DOHH2 (cell line): ENCODE measurements around the gene ALOXE3.

Source experiments
- EZH2phosphoT487 ChIP-seq: fragments of 200-600 bp; sonication (generic); IDR thresholded peaks from 2 replicates; pipeline ENCODE4 v1.6.1; 2017; ENCODE audit warnings: borderline replicate concordance, mild to moderate bottlenecking, antibody characterized with exemption, low read length, moderate library complexity, mixed read lengths
- TF ChIP-seq, protein P1 (sequence below): fragments of 200-600 bp; sonication (generic); IDR thresholded peaks from one replicate; pipeline ENCODE4 v1.5.1; 2014; ENCODE audit warnings: antibody characterized with exemption, mild to moderate bottlenecking, low read depth, low read length; ENCODE audit not compliant: poor library complexity, severe bottlenecking

DNA sequence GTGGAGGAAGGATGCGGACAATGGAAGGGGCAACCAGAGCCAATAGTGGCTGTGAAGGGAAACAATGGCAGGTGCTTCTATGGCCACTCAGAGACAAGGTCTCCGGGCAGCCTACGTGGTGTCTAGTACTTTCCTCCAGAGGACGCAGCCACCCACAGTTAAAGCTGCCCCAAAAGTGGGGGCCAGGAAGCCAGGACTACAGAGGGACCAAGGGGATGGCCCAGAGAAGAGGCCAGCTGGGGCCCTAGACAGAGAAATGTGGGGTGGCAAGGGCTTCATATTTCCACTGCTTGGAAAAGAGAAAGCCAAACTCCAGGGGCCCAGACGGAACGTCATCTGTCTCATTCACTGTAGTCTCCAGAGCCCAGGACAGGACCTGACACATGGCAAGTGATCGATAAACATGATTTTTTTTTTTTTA lies 34.7 kb upstream of the ALOXE3 start:
- no peak for TF ChIP-seq EZH2phosphoT487
- TF ChIP-seq, protein P1, sequence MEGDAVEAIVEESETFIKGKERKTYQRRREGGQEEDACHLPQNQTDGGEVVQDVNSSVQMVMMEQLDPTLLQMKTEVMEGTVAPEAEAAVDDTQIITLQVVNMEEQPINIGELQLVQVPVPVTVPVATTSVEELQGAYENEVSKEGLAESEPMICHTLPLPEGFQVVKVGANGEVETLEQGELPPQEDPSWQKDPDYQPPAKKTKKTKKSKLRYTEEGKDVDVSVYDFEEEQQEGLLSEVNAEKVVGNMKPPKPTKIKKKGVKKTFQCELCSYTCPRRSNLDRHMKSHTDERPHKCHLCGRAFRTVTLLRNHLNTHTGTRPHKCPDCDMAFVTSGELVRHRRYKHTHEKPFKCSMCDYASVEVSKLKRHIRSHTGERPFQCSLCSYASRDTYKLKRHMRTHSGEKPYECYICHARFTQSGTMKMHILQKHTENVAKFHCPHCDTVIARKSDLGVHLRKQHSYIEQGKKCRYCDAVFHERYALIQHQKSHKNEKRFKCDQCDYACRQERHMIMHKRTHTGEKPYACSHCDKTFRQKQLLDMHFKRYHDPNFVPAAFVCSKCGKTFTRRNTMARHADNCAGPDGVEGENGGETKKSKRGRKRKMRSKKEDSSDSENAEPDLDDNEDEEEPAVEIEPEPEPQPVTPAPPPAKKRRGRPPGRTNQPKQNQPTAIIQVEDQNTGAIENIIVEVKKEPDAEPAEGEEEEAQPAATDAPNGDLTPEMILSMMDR = no peak
